ENCODE measurements around the gene ATF1. TPM values are rescaled to one million over a fixed set of nuclear protein-coding genes. Genes with fewer than 3 reads are reported as not detected.

ATF1 gene
- total and polyA plus RNA-seq, 2 of the 8 experiments (the other 6 are each of a cell fraction or from before 2014, with no cell fraction given): 23.2 to 41.8 TPM

- TF ChIP-seq ZNF274 (IDR thresholded peaks at IDR 0.05; ENCODE audit: borderline replicate concordance, extremely low read depth, low read length): no peak
- TF ChIP-seq POU5F1 (IDR thresholded peaks at IDR 0.05; ENCODE audit: low read depth, low read length): no peak
- TF ChIP-seq GABPA (IDR thresholded peaks at IDR 0.05; ENCODE audit: borderline replicate concordance, insufficient read depth, low read length): no peak
- TF ChIP-seq SAP30 (IDR thresholded peaks at IDR 0.05; ENCODE audit: insufficient read depth, insufficient replicate concordance, low read length): no peak
These were observed 11.3 kb downstream of the ATF1 start (continued) for GRCh38 chr12:50775251-50775650.
